Stimulated activated CD4-positive, alpha-beta T cell treated with anti-CD3 and anti-CD28 coated beads, Interleukin-4, amount 100 ng/mL, for 48 hours (primary cell): ENCODE data around the gene CRIM1.
A peak's percentile ranks its signal among the peaks of the same experiment; 100 is the strongest.

Experiments
- DNase-seq, 2 donors: peaks; one replicate each; pipeline ENCODE4 v3.0.0-alpha.2; 2020; ENCODE audit warnings: low read depth in 2 of 2

Gene CRIM1

DNA sequence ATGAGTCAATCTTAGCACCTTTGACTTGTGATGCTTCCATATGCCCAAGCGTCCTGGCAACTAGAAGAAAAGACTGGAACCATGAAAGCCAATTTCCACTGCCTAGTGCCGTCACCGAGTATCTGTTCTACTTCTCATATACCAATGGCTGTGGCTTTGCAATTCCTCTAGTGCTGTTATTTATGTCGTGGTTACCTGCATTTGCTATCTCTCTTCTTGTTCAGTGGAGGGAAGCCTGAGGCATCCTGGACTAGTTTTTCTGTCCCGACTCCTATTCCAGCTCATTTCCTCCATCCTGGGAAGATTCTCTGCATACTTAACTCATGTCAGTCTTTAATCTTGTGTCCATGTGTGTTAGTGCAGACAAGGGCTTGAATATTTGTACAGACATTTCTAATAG lies 124.5 kb downstream of the CRIM1 start:
- no peak for DNase-seq

DNA sequence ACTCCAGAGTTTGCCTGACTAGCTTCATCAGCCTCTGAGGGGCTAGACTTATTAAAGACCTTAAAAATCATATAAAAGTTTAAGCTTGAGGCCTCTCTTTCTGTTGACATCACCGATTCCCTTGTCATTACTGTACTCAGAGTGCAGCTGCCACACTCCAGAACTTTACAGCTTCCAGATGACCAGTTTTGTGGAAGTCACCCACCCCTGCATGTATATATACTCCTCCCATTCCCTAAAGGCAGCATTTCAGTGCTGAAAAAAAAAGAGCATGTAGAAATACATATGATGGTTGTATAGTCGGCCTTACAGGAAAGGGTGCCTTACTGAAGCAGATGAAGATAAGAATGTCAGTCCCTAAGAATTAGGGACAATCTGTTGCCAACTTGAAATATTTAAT lies 125.1 kb downstream of the CRIM1 start:
- DNase-seq, result no peak

DNA sequence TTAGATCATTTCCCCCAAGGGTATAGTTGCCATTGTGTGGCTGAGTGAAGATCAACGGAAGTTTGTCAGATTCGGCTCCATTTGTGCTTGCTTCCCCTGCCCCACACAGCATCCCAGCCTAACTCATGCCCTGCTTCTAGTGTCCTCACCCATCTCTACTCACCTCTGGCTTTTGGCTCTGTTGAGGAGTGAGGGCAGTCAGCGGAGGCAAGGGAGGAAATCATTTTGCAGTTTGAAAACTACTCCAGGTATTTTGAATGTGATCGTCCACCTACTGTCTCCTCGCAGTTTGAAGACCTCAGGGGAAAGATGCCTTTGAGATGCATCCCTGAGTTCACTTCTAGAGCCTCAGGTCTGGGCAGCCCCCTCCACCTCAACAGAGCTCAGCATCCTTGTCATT lies 126.1 kb downstream of the CRIM1 start:
- no peak for DNase-seq

DNA sequence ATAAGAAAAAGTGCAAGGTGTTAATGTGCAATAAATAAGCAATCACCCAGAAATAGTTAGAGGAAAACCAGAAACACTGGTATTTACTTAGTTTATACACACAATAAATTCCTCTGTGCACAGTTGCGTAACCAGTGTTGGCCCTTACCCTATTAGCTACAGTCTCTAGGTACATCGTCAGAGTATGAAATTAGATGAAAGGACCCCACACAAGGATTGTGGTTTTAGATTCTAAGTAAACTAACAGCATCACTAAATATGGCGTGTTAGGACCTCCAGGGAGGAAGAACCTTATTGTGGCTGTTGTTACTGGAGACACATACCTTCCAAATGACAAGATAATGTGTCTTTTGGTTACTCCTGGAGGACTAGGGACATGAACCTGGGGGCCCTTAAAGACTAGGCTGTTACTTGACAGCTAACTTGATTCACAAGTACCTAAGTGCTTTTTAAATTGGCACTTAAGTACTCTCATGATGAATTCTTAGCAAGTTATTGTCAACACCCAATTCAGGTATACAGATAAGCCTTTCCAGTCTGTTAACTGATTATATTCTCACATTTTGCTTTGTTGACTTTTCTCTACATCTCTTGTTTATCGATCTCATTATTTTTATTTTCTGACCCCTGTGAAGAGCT lies 127.1 kb downstream of the CRIM1 start:
- no peak for DNase-seq

DNA sequence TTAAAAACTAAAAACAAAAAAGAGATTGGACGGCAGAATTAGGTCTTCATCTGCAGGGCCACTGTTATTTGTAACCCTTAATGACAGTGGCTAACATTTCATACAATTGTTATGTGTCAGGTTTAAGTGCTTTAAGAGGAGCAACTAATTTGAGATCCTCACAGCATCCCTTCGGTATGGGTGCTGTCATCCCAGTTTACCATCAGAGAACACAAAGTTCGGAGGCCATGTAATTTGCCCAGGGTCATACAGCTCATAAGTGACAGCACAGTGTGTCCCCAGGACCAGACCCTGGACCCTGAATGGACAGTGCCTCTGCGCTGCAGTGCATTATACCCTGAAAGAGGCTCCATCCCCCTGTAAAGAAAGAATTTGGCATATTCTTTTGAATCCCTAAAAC lies 127.7 kb downstream of the CRIM1 start:
- DNase-seq, result no peak

DNA sequence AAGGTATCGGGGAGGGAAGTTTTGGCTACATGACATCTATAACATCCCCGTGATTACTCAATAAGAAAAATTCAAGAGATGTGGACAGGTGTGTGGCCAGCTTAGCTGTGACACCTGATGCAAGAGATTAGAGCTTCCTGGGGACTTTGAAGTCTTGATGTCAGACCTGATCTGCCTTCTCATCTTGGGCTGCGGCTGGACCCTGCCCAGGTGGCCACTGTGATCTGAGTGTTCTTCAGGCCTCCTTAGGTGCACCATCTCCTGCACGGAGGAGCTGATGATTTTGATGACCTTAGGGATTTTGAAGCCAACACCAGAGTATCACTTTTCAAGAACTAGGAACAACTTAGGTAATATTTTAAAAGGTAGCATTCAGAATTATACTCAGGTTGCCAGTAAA lies 128.9 kb downstream of the CRIM1 start:
- no peak for DNase-seq

DNA sequence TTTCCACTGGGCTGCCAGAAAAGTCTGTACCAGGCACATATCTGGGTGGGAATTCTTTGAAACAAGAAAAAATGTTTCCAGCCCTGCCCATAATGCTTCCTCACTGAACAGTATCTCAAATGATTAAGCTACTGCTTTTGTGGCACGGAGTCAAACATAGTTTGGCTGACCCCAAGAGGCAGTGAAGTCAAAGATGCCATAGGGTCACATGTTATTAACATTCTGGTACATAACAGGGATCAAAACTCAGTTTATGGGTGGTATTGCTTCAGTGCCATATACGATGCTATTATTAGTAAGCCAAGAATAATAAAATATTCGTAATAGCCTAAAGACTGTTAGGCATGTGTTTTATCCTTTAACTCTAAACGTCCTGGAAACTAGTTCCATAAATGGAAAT lies 129.9 kb downstream of the CRIM1 start:
- DNase-seq, result no peak

DNA sequence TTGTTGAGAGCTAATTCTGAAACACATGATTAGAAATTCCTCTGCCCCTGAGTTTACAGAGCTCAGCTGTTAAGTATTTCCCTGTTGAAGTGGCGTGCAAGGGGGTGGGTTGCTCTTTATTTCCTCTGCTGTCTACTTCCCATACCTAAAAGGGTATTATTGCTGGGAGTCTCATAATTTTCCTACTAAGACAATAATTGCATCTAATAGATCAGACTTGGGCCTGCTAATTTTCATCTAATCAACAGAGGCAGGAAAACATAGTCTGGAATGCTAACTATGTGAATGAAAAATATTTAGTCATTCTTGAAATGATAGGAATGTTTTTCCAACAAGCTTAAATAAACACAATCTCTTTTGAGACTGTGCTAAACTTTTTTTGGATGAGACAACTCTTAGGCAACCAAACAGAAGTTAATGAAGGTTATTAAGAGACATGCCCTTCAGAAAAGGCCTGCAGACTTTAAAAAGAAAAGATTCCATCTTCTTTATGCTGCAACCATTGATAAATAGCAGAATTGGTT lies 131.0 kb downstream of the CRIM1 start:
- DNase-seq, result no peak

DNA sequence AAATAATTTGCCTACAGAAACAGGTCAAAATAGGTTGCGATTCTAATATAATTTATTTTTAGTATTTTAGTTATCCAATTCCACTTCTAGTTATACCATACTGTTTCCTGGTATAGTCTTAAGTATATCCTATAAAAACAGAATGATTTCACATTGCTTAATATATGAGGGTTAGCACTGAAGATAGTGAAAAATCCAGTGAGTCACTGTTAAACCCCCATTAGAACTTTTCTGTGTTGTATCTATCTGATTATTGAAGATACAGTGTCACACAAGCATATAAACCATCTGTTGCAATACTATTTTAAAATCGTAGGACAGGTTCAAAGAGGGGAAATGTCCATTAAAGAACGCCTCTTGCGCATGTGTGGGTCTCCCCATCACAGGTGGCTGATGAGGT lies 132.4 kb downstream of the CRIM1 start:
- DNase-seq, result no peak

DNA sequence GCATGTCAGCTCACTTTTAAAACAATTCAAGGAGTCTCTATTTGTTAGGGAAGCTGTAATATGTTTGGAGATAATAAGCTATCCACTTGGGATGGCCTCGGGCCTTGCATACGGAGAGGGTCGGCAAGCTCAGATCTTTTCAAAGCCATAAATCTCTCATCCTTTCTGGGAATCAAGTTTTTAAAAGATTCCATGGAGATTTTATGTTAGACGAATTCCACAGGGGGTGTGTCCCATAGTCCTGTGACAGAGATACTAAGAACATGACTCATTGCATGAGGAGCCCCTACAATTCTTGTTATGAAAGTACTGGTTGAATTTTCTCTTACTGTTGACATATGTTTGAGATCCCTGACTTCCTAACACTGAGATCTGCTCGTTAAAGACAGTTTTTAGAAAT lies 133.7 kb downstream of the CRIM1 start:
- DNase-seq, result no peak

DNA sequence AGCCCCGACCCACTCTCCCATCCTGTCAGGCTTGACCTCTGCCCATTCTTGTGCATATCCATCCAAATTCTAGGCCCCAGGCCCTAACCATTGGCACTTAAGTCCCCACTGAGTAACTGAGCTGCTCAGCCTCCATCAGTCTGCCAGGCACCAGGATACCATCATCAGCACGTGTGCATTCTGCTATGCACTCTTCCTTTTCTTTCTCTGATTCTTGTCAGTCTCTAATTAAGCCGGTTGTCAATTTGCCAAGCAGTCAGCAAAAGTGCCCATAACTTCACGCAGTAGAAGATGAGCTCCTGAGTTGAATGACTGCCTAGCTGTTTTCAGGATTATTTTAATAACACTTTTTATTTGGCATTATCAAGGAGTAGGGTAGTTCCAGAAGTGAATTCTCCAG lies 135.2 kb downstream of the CRIM1 start:
- no peak for DNase-seq

DNA sequence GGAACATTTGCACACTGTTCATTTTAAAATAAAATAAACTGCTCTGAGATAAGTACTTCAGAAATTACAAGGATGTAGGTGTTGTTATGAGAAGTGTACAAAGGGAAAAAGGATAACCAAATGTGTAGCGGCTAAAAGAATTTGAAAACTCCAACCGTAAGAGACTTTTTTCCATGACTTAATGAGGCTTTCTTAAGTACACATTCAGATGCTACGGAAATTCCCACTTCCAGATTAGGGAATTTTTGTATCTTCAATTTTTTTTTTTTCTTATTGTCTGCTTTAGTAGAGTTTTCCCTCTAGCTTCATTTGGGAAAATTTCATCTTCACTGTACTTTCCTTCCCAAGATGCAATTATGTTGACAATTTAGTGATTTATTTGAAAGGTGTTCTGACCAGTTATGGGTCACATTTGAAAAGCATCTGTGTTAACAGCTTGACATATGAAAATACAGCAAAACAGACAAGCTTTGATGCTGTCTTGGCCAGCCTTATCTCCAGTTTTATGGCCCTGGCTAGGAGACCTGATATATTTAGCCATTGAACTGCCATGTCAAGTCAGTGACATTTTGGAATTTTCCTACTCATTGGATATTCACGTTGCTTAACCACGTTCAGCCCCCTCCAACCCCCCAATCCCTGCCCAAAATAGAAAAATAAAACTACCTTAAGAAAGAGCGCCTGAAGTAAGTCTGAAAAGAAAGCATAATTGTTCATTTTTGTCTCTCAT lies 136.8 kb downstream of the CRIM1 start:
- DNase-seq, result no peak

DNA sequence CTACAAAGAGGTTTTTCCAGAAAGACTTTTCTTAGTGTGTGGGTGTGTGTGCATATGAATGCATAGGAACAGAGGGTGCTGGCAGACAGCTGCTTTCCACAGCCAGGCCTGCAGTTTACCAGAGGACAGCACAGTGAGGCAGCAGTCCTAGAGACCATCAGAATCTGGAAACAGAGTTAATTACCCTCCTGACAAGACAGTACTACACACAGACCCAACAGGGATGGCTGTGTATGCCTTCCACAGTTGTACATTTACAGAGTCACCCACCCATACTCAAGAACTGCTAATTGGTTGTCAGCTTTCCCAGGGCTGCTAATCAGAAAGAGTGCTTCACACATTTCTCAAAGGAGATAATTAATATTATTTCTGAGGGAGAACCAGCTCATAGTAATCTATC lies 137.7 kb downstream of the CRIM1 start:
- DNase-seq, result no peak

DNA sequence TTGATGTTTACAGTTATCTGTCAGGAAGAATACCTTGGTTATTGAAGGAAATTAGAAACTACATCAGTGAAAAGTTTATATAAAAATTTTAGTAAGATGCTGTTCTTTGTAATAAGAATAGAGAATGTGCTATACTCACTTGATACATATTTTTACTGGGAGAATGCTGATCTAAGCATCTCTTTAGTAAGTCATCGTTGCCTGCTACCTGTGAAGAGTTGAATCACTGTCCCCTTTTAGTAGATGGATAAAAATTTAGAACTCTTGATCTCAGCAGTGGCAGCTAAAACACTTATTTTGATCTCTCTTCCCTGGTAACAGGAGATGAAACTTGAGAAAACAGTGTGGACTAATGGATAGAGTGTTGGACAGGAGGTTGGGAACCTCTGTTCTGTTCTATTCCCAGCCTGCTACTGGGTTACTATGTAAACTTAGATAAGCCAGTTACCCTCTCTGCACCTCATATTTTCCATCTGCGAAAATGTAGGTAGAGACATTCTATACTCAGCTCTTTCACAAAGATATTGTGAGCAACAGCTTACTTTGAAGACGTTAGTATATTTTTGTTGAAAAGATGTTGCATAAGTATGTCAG lies 142.1 kb downstream of the CRIM1 start:
- no peak for DNase-seq

DNA sequence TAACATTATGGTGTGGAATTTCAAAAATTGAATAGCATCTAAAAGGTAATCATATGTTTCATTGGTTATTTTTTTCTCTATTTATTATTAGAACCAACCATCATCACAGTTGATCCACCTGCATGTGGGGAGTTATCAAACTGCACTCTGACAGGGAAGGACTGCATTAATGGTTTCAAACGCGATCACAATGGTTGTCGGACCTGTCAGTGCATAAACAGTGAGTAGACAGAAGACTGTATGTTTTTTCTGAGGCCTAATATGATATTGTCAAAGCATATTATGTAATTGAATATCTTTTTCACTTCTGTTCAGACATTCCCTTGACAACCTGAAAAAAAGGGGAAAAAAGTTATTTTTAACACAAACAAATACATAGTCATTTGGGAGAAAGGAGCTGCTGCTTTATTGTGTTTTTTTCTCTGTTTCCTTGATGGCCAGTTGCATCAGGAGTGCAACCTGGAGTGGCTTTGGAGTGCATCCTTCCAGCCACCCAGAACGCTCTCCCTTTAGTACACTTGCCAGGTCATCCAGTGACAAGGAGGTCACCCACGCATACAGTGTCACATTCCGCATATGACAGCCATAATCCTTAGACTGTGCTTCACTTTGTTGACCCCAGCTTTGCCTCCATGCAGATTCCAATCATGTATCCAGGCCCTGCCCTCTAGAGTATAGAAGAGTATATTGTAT lies 143.7 kb downstream of the CRIM1 start:
- DNase-seq, result no peak

DNA sequence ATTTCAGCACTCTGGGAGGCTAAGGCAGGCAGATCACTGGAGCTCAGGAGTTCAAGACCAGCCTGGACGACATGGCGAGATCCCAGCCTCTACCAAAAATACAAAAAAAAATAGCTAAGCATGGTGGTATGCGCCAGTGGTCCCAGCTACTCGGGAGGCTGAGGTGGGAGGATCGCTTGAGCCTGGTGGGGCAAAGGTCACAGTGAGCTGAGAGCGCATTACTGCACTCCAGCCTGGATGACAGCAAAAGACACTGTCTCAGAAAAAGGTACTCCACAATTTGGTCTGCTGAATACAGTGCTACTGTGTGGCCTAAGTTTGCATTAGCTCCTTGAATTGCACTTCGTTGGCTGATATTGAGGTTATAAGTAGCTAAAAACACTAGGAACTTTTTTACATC lies 144.5 kb downstream of the CRIM1 start:
- no peak for DNase-seq

DNA sequence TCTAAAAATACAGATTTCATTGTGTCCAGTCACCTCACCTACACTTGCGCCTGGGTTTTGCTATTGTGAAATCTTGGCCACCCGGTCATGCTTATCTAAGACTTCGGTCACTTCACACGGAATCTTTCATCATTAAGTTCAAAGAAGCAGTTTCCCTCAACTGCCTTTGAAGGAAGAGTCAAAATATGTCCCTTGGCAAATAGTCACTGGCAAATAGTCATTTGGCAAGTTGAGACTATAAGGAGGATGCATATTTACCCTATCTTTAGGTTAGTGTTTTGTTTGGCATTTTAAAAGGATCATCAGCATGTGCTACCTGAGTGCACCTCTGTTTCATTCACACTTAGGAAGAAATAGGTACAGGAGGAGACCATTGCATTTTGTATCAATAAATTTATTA lies 146.5 kb downstream of the CRIM1 start:
- no peak for DNase-seq

DNA sequence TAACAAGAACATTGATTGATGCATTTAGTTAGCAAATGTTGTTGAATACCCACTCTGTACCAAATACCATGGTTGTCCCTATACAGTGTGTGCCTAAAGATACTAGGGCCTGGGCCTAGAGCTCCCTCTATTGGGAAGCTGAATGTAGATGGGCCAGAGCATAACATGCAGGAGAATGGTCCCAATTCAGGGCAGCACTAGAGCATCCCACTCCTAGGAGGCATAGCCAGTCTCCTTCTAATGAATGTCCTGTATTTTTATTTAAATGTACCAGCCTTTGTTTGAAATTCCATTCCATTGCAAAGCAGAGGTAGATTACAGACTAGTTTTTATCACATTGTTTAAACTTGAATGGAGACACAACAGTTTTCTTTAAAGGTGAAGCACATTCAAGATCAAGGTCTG lies 151.8 kb downstream of the CRIM1 start:
- DNase-seq, result peak; percentile 1 to 4

DNA sequence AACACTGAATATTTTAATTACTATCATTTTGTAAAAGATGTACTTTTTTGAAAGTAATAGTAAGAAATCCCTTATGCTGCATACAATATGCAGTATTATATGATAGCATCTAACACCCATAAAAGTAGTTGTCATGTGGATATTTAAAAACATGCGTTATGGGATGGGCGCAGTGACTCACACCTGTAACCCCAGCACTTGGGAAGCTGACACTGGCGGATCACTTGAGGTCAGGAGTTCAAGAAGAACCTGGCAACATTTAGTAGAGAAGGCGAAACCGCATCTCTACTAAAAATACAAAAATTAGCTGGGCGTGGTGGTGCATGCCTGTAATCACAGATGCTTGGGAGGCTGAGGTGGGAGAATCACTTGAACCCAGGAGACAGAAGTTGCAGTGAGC lies 153.5 kb downstream of the CRIM1 start:
- DNase-seq, result no peak

DNA sequence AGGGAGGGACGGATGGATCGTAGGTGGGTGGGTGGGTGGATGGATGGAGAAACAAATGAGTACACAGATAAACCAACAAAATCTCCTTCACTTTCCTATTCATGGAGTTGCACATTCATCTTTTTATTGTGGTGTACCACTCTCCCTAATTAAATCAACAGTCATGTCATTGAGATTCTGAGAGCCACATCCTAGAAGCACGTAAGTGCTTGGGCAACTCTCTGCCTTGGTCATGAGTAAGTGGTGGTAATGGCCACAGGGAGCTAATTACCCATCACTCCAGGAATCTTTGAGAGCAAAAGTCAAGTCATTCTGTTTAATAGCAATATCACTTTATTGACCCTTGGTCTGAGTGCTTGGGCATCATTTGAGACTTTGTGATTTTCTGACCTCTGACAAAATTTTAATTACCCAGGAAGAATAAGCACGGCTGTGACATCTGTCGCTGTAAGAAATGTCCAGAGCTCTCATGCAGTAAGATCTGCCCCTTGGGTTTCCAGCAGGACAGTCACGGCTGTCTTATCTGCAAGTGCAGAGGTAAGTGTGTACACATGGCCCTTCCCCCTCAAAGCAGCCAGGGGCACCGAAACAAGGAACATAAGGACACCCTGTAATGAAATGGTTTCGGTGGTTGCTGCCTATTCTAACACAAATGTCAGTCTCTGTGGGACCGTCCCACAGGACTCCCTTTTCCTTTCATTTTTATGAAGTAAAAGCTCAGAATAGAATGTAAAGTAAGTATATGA lies 156.5 kb downstream of the CRIM1 start:
- no peak for DNase-seq

DNA sequence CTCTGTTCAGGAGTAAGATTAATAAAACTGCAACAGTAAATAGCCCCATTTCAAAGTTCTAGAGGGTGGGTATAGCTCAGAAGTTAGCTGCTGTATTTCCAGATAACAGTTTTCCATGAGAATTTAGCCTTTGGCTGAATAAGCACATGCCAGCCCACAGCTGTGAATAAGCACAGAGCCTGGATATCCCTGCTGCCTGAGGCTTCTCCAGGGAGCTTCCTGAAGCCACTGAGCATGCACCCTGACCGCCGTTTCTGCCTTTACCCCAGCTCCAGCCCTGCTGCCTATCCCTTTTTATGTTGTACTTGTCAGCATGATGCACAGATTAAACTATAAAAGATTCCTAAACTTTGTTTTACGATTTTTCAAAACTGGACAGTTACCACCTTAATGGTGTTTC lies 157.1 kb downstream of the CRIM1 start:
- DNase-seq, result no peak

DNA sequence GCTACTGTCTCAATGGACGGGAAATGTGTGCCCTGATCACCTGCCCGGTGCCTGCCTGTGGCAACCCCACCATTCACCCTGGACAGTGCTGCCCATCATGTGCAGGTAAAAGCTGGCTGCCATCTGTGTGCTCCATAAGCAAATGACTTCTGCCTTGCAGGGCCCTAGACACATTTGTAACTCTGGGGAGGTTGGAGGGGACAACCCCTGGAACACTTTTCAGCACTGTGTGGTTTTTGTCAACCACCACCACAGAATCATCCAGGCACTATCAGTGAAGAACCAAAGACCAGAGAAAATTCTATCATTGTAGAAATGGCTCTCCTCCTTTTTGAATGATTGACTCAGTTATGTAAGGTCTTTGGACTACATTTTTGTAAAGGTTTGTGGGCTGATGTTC lies 158.1 kb downstream of the CRIM1 start:
- no peak for DNase-seq
